GM18502 (cell line): ENCODE data around the gene CDCA7.
"Not testable (repeated sequence)": the region's sequence is repeated elsewhere in the genome, so short reads cannot be mapped to it uniquely, and the experiment has no call there.

Experiments used
- ATAC-seq: cut with Tn5 transposase; IDR thresholded peaks from one replicate; pipeline ENCODE4 v1.9.1; 2021; ENCODE audit warnings: mild to moderate bottlenecking; ENCODE audit not compliant: unreplicated experiment, poor library complexity

Gene CDCA7

GRCh38 chr2:173400760-173401159, 46.1 kb downstream of the CDCA7 start:
- ATAC-seq: no peak

DNA sequence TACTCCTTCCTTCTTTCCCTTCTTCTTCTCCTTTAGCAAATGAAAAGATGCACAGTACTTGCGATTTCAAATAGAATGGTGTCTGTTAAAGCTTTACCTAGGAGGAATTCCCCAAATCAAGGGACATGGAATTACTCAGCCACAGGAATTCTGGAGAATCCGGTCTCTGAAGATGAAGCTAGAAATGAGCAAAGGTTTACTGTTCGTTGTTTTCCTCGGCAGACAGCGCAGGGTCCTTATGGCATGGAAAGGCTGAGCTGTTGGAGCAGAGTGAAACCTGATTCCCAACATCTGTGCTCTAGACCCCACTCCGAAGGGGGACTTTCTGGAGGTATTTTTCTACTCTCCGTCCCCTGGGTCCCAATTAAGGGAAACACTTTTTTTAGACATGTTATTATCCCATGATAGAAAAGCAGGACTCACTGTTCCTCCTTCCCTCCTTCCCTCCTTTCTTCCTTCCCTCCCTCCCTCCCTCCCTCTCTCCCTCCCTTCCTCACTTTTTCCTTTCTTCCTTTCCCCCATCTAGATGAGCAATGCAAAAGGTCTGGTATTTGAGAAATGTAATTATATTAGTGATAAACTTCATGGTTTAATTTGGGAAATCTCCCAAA, 47.1 kb downstream of the CDCA7 start:
- ATAC-seq: no peak

GRCh38 chr2:173402405-173402974, 47.8 kb downstream of the CDCA7 start:
- ATAC-seq: no peak

- no peak for ATAC-seq
Measured at GRCh38 chr2:173404841-173405750, 50.4 kb downstream of the CDCA7 start.

GRCh38 chr2:173407176-173407575, 52.5 kb downstream of the CDCA7 start:
- no peak for ATAC-seq

GRCh38 chr2:173407646-173408045, 53.0 kb downstream of the CDCA7 start:
- ATAC-seq: no peak

- no peak for ATAC-seq
Measured at GRCh38 chr2:173410579-173410978, 55.9 kb downstream of the CDCA7 start.

DNA sequence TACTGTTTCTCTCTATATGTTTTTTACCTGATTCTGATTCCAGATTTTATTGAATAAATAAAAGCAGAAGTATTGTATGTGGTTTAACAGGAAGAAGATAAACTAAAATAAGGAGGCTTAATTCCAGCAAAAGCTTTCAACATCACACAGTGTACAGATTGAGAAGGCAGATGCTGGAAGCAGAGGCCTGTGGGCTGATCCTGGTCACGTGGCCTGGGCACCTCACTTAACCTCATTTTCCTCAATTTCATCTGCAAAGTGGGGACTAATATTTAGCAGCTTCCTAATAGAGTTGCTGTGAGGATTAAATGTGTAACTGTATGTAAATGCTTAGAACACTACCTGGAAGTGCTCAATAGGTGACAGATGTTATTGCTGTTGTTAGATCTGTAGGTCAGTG, 58.0 kb downstream of the CDCA7 start:
- ATAC-seq: no peak

DNA sequence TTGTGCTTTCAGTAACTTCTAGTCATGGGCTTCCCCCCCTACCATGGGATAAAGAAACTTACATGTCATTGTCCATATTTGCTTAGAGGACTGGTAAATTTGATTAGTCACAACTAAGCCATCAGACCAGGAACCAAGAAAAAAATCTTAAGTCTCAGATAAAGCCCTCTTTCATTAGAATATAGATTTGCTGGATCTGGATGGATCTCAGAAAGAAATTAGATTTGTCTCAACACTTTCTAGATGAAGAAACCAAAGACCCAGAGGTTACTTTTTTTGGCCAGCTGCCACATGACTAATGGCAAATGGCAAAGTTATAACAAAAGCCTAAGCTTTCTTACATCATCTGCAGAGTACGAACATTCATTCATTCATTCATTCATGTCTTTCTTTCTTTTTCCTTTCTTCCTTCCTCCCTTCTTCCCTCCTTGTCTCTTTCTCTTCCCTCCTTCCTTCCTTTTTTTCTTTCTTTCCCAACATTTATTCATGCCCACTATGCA, 60.2 kb downstream of the CDCA7 start:
- ATAC-seq: no peak

- no peak for ATAC-seq
Measured at GRCh38 chr2:173415431-173416381, 61.0 kb downstream of the CDCA7 start.

- ATAC-seq: not testable (repeated sequence)
Measured at GRCh38 chr2:173416415-173417152, 61.9 kb downstream of the CDCA7 start.

- ATAC-seq: no peak
Measured at GRCh38 chr2:173417341-173417740, 62.7 kb downstream of the CDCA7 start.

DNA sequence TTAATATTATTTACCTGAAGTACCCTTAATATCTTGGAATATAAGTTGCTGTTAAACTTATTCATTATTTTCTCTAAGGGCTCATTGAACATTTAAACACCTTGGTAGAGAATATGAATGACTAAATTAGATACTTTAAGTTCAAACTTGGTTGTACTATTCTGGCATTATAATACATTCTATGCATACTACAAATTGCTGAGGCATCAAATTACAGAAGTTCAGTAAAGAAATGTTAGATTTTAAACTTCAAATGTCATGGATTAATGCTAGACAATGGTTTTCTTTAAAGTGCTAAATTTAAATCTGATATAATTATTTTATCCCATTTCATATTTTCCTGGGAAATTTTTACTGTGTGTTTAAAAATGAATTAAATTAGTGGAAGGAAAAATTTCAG, 63.1 kb downstream of the CDCA7 start:
- no peak for ATAC-seq
